22Rv1 (cell line): ENCODE measurements around the gene PCNX4.

Experiments
- H3K27ac ChIP-seq: fragments of 450-650 bp; 2 replicates; pipeline ENCODE4 v1.5.1; 2017
- ZFX ChIP-seq: fragments of 450-650 bp; IDR thresholded peaks from 2 replicates; pipeline ENCODE4 v1.6.1; 2017; ENCODE audit warnings: antibody characterized with exemption, borderline replicate concordance
- TF ChIP-seq, protein P1 (sequence below): fragments of 450-650 bp; IDR thresholded peaks from 2 replicates; pipeline ENCODE4 v1.5.1; 2017; ENCODE audit warnings: mild to moderate bottlenecking

The PCNX4 gene

GRCh38 chr14:60101786-60102185, 10.1 kb downstream of the PCNX4 start:
- TF ChIP-seq, protein P1, sequence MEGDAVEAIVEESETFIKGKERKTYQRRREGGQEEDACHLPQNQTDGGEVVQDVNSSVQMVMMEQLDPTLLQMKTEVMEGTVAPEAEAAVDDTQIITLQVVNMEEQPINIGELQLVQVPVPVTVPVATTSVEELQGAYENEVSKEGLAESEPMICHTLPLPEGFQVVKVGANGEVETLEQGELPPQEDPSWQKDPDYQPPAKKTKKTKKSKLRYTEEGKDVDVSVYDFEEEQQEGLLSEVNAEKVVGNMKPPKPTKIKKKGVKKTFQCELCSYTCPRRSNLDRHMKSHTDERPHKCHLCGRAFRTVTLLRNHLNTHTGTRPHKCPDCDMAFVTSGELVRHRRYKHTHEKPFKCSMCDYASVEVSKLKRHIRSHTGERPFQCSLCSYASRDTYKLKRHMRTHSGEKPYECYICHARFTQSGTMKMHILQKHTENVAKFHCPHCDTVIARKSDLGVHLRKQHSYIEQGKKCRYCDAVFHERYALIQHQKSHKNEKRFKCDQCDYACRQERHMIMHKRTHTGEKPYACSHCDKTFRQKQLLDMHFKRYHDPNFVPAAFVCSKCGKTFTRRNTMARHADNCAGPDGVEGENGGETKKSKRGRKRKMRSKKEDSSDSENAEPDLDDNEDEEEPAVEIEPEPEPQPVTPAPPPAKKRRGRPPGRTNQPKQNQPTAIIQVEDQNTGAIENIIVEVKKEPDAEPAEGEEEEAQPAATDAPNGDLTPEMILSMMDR: no peak
- no peak for TF ChIP-seq ZFX
- no peak overlapping the region for H3K27ac ChIP-seq

- no peak overlapping the region for H3K27ac ChIP-seq
- no peak for TF ChIP-seq ZFX
- TF ChIP-seq, protein P1: no peak
Observed at GRCh38 chr14:60102389-60102788, 10.7 kb downstream of the PCNX4 start.

- TF ChIP-seq, protein P1: no peak
- TF ChIP-seq ZFX: no peak
- no peak overlapping the region for H3K27ac ChIP-seq
Observed at GRCh38 chr14:60106339-60106738, 14.6 kb downstream of the PCNX4 start.

GRCh38 chr14:60107477-60107876, 15.8 kb downstream of the PCNX4 start:
- no peak overlapping the region for H3K27ac ChIP-seq
- TF ChIP-seq, protein P1: no peak
- TF ChIP-seq ZFX: no peak

- TF ChIP-seq, protein P1: no peak
- no peak for TF ChIP-seq ZFX
- H3K27ac ChIP-seq: no peak overlapping the region
Observed at GRCh38 chr14:60111732-60112131, 20.0 kb downstream of the PCNX4 start.

DNA sequence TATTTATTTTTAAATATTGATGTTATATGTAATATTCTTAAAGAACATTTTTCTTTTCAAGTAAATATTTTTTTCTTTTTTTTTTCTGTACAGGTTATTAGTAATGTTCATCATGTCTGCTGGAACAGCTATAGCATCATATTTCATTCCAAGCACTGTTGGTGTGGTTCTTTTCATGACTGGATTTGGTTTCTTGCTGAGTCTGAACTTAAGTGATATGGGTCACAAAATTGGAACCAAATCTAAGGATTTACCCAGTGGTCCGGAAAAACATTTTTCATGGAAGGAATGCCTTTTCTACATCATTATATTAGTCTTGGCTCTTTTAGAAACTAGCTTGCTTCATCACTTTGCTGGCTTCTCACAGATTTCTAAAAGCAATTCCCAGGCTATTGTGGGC, 23.2 kb downstream of the PCNX4 start:
- TF ChIP-seq, protein P1: no peak
- TF ChIP-seq ZFX: no peak
- H3K27ac ChIP-seq: no peak overlapping the region

DNA sequence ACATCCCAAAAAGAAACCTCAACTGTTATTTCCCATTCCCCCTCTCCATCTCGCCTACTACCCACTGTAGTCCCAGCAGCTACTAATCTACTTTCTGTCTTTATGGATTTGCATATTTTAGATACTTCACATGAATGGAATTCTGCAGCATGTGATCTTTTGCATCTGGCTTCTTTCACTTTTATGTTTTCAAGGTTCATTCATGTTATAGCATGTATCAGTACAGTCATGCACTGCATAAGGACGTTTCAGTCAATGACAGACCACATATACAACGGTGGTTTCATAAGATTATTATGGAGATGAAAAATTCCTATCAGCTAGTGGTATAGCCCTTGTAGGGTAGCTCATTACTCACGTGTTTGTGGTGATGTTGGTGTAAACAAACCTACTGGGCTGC, 24.5 kb downstream of the PCNX4 start:
- TF ChIP-seq, protein P1: no peak
- no peak for TF ChIP-seq ZFX

More for the DNA sequence above, 24.5 kb downstream of the PCNX4 start:
- H3K27ac ChIP-seq: no peak overlapping the region
